B cell (primary cell): Measurements from ENCODE around the gene AMDHD1. TPM values are rescaled to one million over a fixed set of nuclear protein-coding genes. Genes with fewer than 3 reads are reported as not detected.

Source experiments
- ATAC-seq: fragments of 200-7000 bp; cut with Tn5 transposase; one replicate; pipeline ENCODE4 v1.10.0; 2021; ENCODE audit warnings: low read depth, mild to moderate bottlenecking, moderate number of reproducible peaks, moderate library complexity
- CTCF ChIA-PET: fragments of 350-600 bp; sonication (Branson Sonifier 250); formaldehyde crosslinking; loops from one replicate; lab custom pipeline; 2021; ENCODE audit warnings: antibody characterized with exemption, inconsistent platforms; lab: Charles Lee
- POLR2A ChIA-PET: fragments of 350-600 bp; sonication (Branson Sonifier 250); formaldehyde crosslinking; loops from one replicate; lab custom pipeline; 2021; ENCODE audit warnings: antibody characterized with exemption; lab: Charles Lee
- DNase-seq: peaks from one replicate; pipeline ENCODE4 v3.0.0; 2013
- H2AFZ ChIP-seq: 2 replicates; pipeline ENCODE4 v1.6.1; 2012; ENCODE audit warnings: mild to moderate bottlenecking, low read depth, low read length; ENCODE audit not compliant: insufficient read depth, poor library complexity, severe bottlenecking
- H3K27ac ChIP-seq, 2 donors: 1 replicate in 1 of 2; 2 replicates in 1 of 2; pipeline ENCODE4 v1.5.1; 2012 to 2013; ENCODE audit warnings: low read length in 2 of 2, mild to moderate bottlenecking in 2 of 2, moderate library complexity in 1 of 2
- H3K27me3 ChIP-seq, 4 experiments: fragments of 200-600 bp in 1 of 4; sonication (generic) in 1 of 4; replicated peaks in 1 of 4; 1 replicate in 2 of 4; 2 replicates in 2 of 4; pipeline versions ENCODE4 v1.6.1 to v1.7.0; 2013 to 2016; ENCODE audit warnings: low read length in 3 of 4, mild to moderate bottlenecking in 2 of 4, mixed read lengths in 1 of 4, moderate library complexity in 1 of 4; ENCODE audit not compliant: insufficient read depth in 4 of 4, control insufficient read depth in 3 of 4; ENCODE audit errors: control extremely low read depth in 1 of 4
- H3K36me3 ChIP-seq, 2 experiments: replicated peaks in 1 of 2; 1 replicate in 1 of 2; 2 replicates in 1 of 2; pipeline versions ENCODE4 v1.6.1 to v1.7.1; 2013; ENCODE audit warnings: low read length in 1 of 2; ENCODE audit not compliant: insufficient read depth in 2 of 2, control insufficient read depth in 1 of 2; ENCODE audit errors: control extremely low read depth in 1 of 2, extremely low read depth in 1 of 2
- H3K4me1 ChIP-seq, 2 donors: fragments of 200-600 bp in 1 of 2; sonication (generic) in 1 of 2; 1 replicate in 1 of 2; 2 replicates in 1 of 2; pipeline versions ENCODE4 v1.5.1 to v1.6.1; 2013 to 2017; ENCODE audit warnings: low read length in 2 of 2; ENCODE audit not compliant: control insufficient read depth in 2 of 2, insufficient read depth in 2 of 2
- H3K4me2 ChIP-seq: replicated peaks from 2 replicates; pipeline ENCODE3; 2012; ENCODE audit warnings: mild to moderate bottlenecking, low read depth, low read length; ENCODE audit not compliant: poor library complexity, severe bottlenecking
- H3K4me3 ChIP-seq, 5 experiments: fragments of 200-600 bp in 1 of 5; sonication (generic) in 1 of 5; 1 replicate in 3 of 5; 2 replicates in 2 of 5; pipeline versions ENCODE4 v1.5.1 to v1.7.0; 2011 to 2016; ENCODE audit warnings: low read length in 4 of 5, mild to moderate bottlenecking in 4 of 5, low read depth in 2 of 5, control low read depth in 1 of 5, moderate library complexity in 1 of 5; ENCODE audit not compliant: insufficient read depth in 1 of 5; ENCODE audit errors: control extremely low read depth in 1 of 5, extremely low read depth in 1 of 5
- H3K79me2 ChIP-seq: fragments of 200-600 bp; sonication (generic); one replicate; pipeline ENCODE4 v1.6.0; 2016; ENCODE audit warnings: low read length; ENCODE audit not compliant: control insufficient read depth, insufficient read depth
- H3K9ac ChIP-seq: fragments of 200-600 bp; sonication (generic); 2 replicates; pipeline ENCODE4 v1.6.1; 2017; ENCODE audit warnings: mild to moderate bottlenecking, low read length, moderate library complexity
- H3K9me3 ChIP-seq, 3 donors: one replicate each; pipeline versions ENCODE4 v1.6.1 to v1.7.1; 2013; ENCODE audit warnings: low read length in 2 of 3; ENCODE audit not compliant: control insufficient read depth in 2 of 3, insufficient read depth in 1 of 3; ENCODE audit errors: control extremely low read depth in 1 of 3
- H4K20me1 ChIP-seq: 2 replicates; pipeline ENCODE4 v1.6.0; 2012; ENCODE audit warnings: mild to moderate bottlenecking, low read length; ENCODE audit not compliant: insufficient read depth, control insufficient read depth, poor library complexity, severe bottlenecking
- H3K27ac Mint-ChIP-seq: one replicate; pipeline ENCODE4 v1.8.0; 2021; ENCODE audit warnings: mixed read lengths
- H3K27me3 Mint-ChIP-seq: one replicate; pipeline ENCODE4 v1.8.0; 2021; ENCODE audit warnings: mixed read lengths
- H3K4me1 Mint-ChIP-seq: one replicate; pipeline ENCODE4 v1.8.0; 2021; ENCODE audit warnings: mixed read lengths
- H3K4me3 Mint-ChIP-seq: one replicate; pipeline ENCODE4 v1.8.0; 2021; ENCODE audit warnings: mixed read lengths
- H3K9me3 Mint-ChIP-seq: one replicate; pipeline ENCODE4 v1.8.0; 2022; ENCODE audit warnings: mixed read lengths; ENCODE audit not compliant: insufficient read depth
- CTCF ChIP-seq: fragments of 200-600 bp; IDR thresholded peaks from one replicate; pipeline ENCODE4 v1.8.0; 2022; ENCODE audit warnings: antibody characterized with exemption, mild to moderate bottlenecking
- EZH2 ChIP-seq: IDR thresholded peaks from 2 replicates; pipeline ENCODE4 v1.6.1; 2012; ENCODE audit warnings: borderline replicate concordance, low read depth, mild to moderate bottlenecking, moderate library complexity, low read length; ENCODE audit not compliant: insufficient read depth, poor library complexity, severe bottlenecking
- WGBS: methylation state at CpG from one replicate; pipeline ENCODE4 v1.1.5; 2013; ENCODE audit warnings: missing lambda C conversion rate; ENCODE audit not compliant: insufficient coverage; 5-methylcytosine and 5-hydroxymethylcytosine counted together
- intact Hi-C: fragments of 100-400 bp; cut with micrococcal nuclease; formaldehyde crosslinking; loops from one replicate; pipeline ENCODE4 v1.10.0; 2022
- polyA plus RNA-seq: library from polyadenylated mRNA; depleted of rRNA; stranded (reverse); fragments of >200 nt; gene quantifications from 2 replicates; pipeline ENCODE4 v1.2.3, GENCODE V29; 2012
- total RNA-seq, 2 donors: library from RNA; stranded (reverse); fragments of 120-200 nt in 1 of 2; gene quantifications; 1 replicate in 1 of 2; 2 replicates in 1 of 2; pipeline versions ENCODE4 v1.2.3 to v1.2.4, GENCODE V29; 2013 to 2022

AMDHD1 gene
- total and polyA plus RNA-seq, 2 donors (not counting 1 experiment from before 2014, with no cell fraction given) = 1.5 to 2.3 TPM

- H3K9me3 ChIP-seq = no peaks in the 10 kb centered on the region
- ChIA-PET POLR2A (no interaction called here), CTCF (no interaction called here)
- H3K27ac Mint-ChIP-seq = no peak overlapping the region
- no peaks in the 10 kb centered on the region for H3K4me1 ChIP-seq
- H3K9me3 Mint-ChIP-seq = no peaks in the 10 kb centered on the region
- H4K20me1 ChIP-seq = no peaks in the 10 kb centered on the region
- ATAC-seq (no peak), DNase-seq (no peak)
- H3K79me2 ChIP-seq = no peaks in the 10 kb centered on the region
- peaks cover 0 to 2% of the 10 kb centered on the region in 2 experiments for H3K36me3 ChIP-seq
- no peaks in the 10 kb centered on the region for H3K27me3 Mint-ChIP-seq
- no peaks in the 10 kb centered on the region for H3K4me1 Mint-ChIP-seq
- no CpG with 5 or more reads among the region's 2 CpGs for WGBS
- H3K27me3 ChIP-seq = no peaks in the 10 kb centered on the region
- TF ChIP-seq EZH2 (no peak), CTCF (no peak)
- H2AFZ ChIP-seq = no peak overlapping the region
- no peak overlapping the region for H3K4me3 ChIP-seq
- no peak overlapping the region for H3K4me2 ChIP-seq
- intact Hi-C loops = no loop called here
- no peak overlapping the region for H3K9ac ChIP-seq
- H3K4me3 Mint-ChIP-seq = no peak overlapping the region
- H3K27ac ChIP-seq = no peak overlapping the region
Observed at GRCh38 chr12:95974358-95974757, 31.2 kb downstream of the AMDHD1 start.

- Histone ChIP-seq H4K20me1 (no peaks in the 10 kb centered on the region), H2AFZ (no peak overlapping the region), H3K27me3 (no peaks in the 10 kb centered on the region), H3K36me3 (peaks cover 0 to 2% of the 10 kb centered on the region in 2 experiments), H3K9ac (no peak overlapping the region), H3K4me1 (no peaks in the 10 kb centered on the region), H3K4me2 (no peak overlapping the region), H3K9me3 (no peaks in the 10 kb centered on the region), H3K4me3 (no peak overlapping the region), H3K27ac (no peak overlapping the region), H3K79me2 (no peaks in the 10 kb centered on the region)
- TF ChIP-seq EZH2 (no peak), CTCF (no peak)
- Mint-ChIP-seq H3K4me3 (no peak overlapping the region), H3K27ac (no peak overlapping the region), H3K9me3 (no peaks in the 10 kb centered on the region), H3K4me1 (no peaks in the 10 kb centered on the region), H3K27me3 (no peaks in the 10 kb centered on the region)
- 100% methylated on average over 2 of the region's 4 CpGs for WGBS
- ATAC-seq (no peak), DNase-seq (no peak)
- intact Hi-C loops = no loop called here
- POLR2A ChIA-PET = no interaction called here
- CTCF ChIA-PET = no interaction called here
Observed at GRCh38 chr12:95975491-95975890, 32.4 kb downstream of the AMDHD1 start.
